ENCODE data around the gene HEXIM2. TPM values are rescaled to one million over a fixed set of nuclear protein-coding genes. Genes with fewer than 3 reads are reported as not detected.
"Not testable (repeated sequence)": the region's sequence is repeated elsewhere in the genome, so short reads cannot be mapped to it uniquely, and the experiment has no call there.

HEXIM2 gene
- total RNA-seq, 2 donors from 2014 or later, result 12.9 to 13.1 TPM

GRCh38 chr17:45123930-45124796 lies 37.5 kb upstream of the HEXIM2 start:
- Mint-ChIP-seq H3K4me3 (no peak overlapping the region), H3K36me3 (ENCODE audit: low read depth) (peaks cover 2% of the 10 kb centered on the region), H3K4me1 (peaks cover 11% of the 10 kb centered on the region), H3K27me3 (ENCODE audit: insufficient read depth) (peaks cover 3% of the 10 kb centered on the region), H3K9me3 (no peaks in the 10 kb centered on the region), H3K27ac (peak overlapping the region; percentile 39)
- no peaks in the 10 kb centered on the region for H3K27me3 ChIP-seq (ENCODE audit: control insufficient read depth, insufficient read depth, low read length, poor library complexity, severe bottlenecking)
- no peak overlapping the region for H3K27ac ChIP-seq (ENCODE audit: low read depth, low read length)
- peak; percentile 77 for DNase-seq
- H3K9ac ChIP-seq (ENCODE audit: extremely low read depth, low read length, poor library complexity, severe bottlenecking), result no peak overlapping the region
- no peaks in the 10 kb centered on the region for H3K36me3 ChIP-seq (ENCODE audit: control insufficient read depth, insufficient read depth, low read length)
- no peak overlapping the region for H3K4me3 ChIP-seq (ENCODE audit: low read length)
- H3K9me3 ChIP-seq (ENCODE audit: control insufficient read depth, low read length), result no peaks in the 10 kb centered on the region
- 91 to 94% methylated on average over 7 to 15 of the region's 15 CpGs for WGBS, 2 experiments (ENCODE audit: insufficient coverage in 1 of 2, insufficient read length in 1 of 2)
- peaks cover 11% of the 10 kb centered on the region for H3K4me1 ChIP-seq (ENCODE audit: control insufficient read depth, insufficient read depth, low read length)
- TF ChIP-seq CTCF (conservative IDR thresholded peaks at IDR 0.05), result no peak

- H3K27ac ChIP-seq (ENCODE audit: low read depth, low read length); H3K36me3 Mint-ChIP-seq (ENCODE audit: low read depth); H3K27me3 Mint-ChIP-seq (ENCODE audit: insufficient read depth); H3K27me3 ChIP-seq (ENCODE audit: control insufficient read depth, insufficient read depth, low read length, poor library complexity, severe bottlenecking); H3K9ac ChIP-seq (ENCODE audit: extremely low read depth, low read length, poor library complexity, severe bottlenecking); H3K4me3 Mint-ChIP-seq; H3K36me3 ChIP-seq (ENCODE audit: control insufficient read depth, insufficient read depth, low read length); DNase-seq; H3K9me3 Mint-ChIP-seq; H3K4me3 ChIP-seq (ENCODE audit: low read length); H3K9me3 ChIP-seq (ENCODE audit: control insufficient read depth, low read length): not testable (repeated sequence)
- 79 to 89% methylated on average over 4 to 5 of the region's 5 CpGs for WGBS, 2 experiments (ENCODE audit: insufficient coverage in 1 of 2, insufficient read length in 1 of 2)
- peaks cover 11% of the 10 kb centered on the region for H3K4me1 ChIP-seq (ENCODE audit: control insufficient read depth, insufficient read depth, low read length)
- peaks cover 16% of the 10 kb centered on the region for H3K4me1 Mint-ChIP-seq
- peak overlapping the region; percentile 24 for H3K27ac Mint-ChIP-seq
Measured at GRCh38 chr17:45124797-45125122, 36.9 kb upstream of the HEXIM2 start.

DNA sequence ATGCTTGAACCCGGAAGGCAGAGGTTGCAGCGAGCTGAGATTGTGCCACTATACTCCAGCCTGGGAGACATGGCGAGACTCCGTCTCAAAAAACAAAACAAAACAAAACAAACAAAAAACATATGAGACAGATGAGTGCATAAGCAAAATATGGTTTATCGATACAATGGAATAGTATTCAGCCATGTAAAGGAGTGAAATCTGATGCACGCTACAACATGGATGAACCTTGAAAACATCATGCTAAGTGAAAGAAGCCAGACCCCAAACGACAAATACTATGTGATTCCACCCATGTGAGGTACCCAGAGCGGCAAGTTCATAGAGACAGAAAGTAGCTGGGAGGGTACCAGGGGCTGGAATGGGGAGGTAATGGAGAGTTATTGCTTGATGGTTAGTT lies 36.2 kb upstream of the HEXIM2 start:
- H3K4me3 Mint-ChIP-seq, result no peak overlapping the region
- Histone ChIP-seq H3K4me3 (ENCODE audit: low read length) (no peak overlapping the region), H3K27me3 (ENCODE audit: control insufficient read depth, insufficient read depth, low read length, poor library complexity, severe bottlenecking) (no peaks in the 10 kb centered on the region), H3K4me1 (ENCODE audit: control insufficient read depth, insufficient read depth, low read length) (peaks cover 11% of the 10 kb centered on the region), H3K9ac (ENCODE audit: extremely low read depth, low read length, poor library complexity, severe bottlenecking) (no peak overlapping the region), H3K36me3 (ENCODE audit: control insufficient read depth, insufficient read depth, low read length) (no peaks in the 10 kb centered on the region), H3K9me3 (ENCODE audit: control insufficient read depth, low read length) (no peaks in the 10 kb centered on the region), H3K27ac (ENCODE audit: low read depth, low read length) (no peak overlapping the region)
- no peak for TF ChIP-seq CTCF (conservative IDR thresholded peaks at IDR 0.05)
- 95 to 100% methylated on average over 6 to 8 of the region's 8 CpGs for WGBS, 2 experiments (ENCODE audit: insufficient coverage in 1 of 2, insufficient read length in 1 of 2)
- H3K27me3 Mint-ChIP-seq (ENCODE audit: insufficient read depth), result peaks cover 3% of the 10 kb centered on the region
- peaks cover 2% of the 10 kb centered on the region for H3K36me3 Mint-ChIP-seq (ENCODE audit: low read depth)
- H3K9me3 Mint-ChIP-seq, result no peaks in the 10 kb centered on the region
- DNase-seq, result no peak
- H3K4me1 Mint-ChIP-seq, result peaks cover 16% of the 10 kb centered on the region
- H3K27ac Mint-ChIP-seq, result no peak overlapping the region

All from endodermal cell (in vitro differentiated cells).